HG03558 (cell line): ENCODE data around the gene CHRNA4.

ENCODE experiments used
- ATAC-seq: cut with Tn5 transposase; IDR thresholded peaks from one replicate; pipeline ENCODE4 v1.9.1; 2021; ENCODE audit warnings: moderate number of reproducible peaks; ENCODE audit not compliant: unreplicated experiment; ENCODE audit errors: extremely low read depth

Gene CHRNA4

GRCh38 chr20:63297371-63297781 lies 63.8 kb downstream of the CHRNA4 start:
- no peak for ATAC-seq

- ATAC-seq = no peak
Observed at GRCh38 chr20:63296531-63297299, 64.4 kb downstream of the CHRNA4 start.

GRCh38 chr20:63295846-63296245 lies 65.3 kb downstream of the CHRNA4 start:
- ATAC-seq = no peak

- ATAC-seq = no peak
Observed at GRCh38 chr20:63295422-63295821, 65.7 kb downstream of the CHRNA4 start.

GRCh38 chr20:63295018-63295417 lies 66.1 kb downstream of the CHRNA4 start:
- ATAC-seq = no peak

- no peak for ATAC-seq
Observed at GRCh38 chr20:63294536-63294900, 66.6 kb downstream of the CHRNA4 start.

- ATAC-seq = no peak
Observed at GRCh38 chr20:63293871-63294535, 67.1 kb downstream of the CHRNA4 start.

GRCh38 chr20:63293456-63293855 lies 67.7 kb downstream of the CHRNA4 start:
- ATAC-seq = no peak
